WERI-Rb-1 (cell line): ENCODE measurements around the gene CHST8.
"Not testable (repeated sequence)": the region's sequence is repeated elsewhere in the genome, so short reads cannot be mapped to it uniquely, and the experiment has no call there.

ENCODE experiments used
- DNase-seq: peaks from one replicate; pipeline ENCODE4 v3.0.0-alpha.2; 2020
- H3K27ac ChIP-seq: fragments of 250-450 bp; sonication (Bioruptor Pico); 2 replicates; pipeline ENCODE4 v1.5.1; 2020; ENCODE audit warnings: mild to moderate bottlenecking, moderate library complexity
- H3K27me3 ChIP-seq: fragments of 250-450 bp; sonication (Bioruptor Pico); 2 replicates; pipeline ENCODE4 v1.5.1; 2021; ENCODE audit warnings: mild to moderate bottlenecking, low read depth, moderate library complexity; ENCODE audit not compliant: insufficient read depth, severe bottlenecking
- H3K36me3 ChIP-seq: fragments of 250-450 bp; sonication (Bioruptor Pico); 2 replicates; pipeline ENCODE4 v1.5.1; 2020; ENCODE audit warnings: mild to moderate bottlenecking, moderate library complexity
- H3K4me3 ChIP-seq: 2 replicates; pipeline ENCODE4 v1.5.1; 2011; ENCODE audit warnings: low read depth, mild to moderate bottlenecking, control low read depth, low read length
- H3K9me3 ChIP-seq: fragments of 250-450 bp; sonication (Bioruptor Pico); 2 replicates; pipeline ENCODE4 v1.5.1; 2021; ENCODE audit warnings: mild to moderate bottlenecking, moderate library complexity; ENCODE audit not compliant: severe bottlenecking
- CTCF ChIP-seq: IDR thresholded peaks from 2 replicates; pipeline ENCODE4 v1.5.1; 2011; ENCODE audit warnings: low read depth, mild to moderate bottlenecking, control low read depth, inconsistent platforms, low read length

Gene CHST8

GRCh38 chr19:33691736-33692135 is 70.0 kb downstream of the CHST8 start:
- Histone ChIP-seq H3K4me3 (no peak overlapping the region), H3K9me3 (no peaks in the 10 kb centered on the region), H3K27me3 (no peaks in the 10 kb centered on the region), H3K27ac (no peak overlapping the region), H3K36me3 (peaks cover 3% of the 10 kb centered on the region)
- DNase-seq = no peak
- TF ChIP-seq CTCF = no peak

GRCh38 chr19:33693678-33694077 is 71.9 kb downstream of the CHST8 start:
- Histone ChIP-seq H3K27ac (no peak overlapping the region), H3K36me3 (peaks cover 3% of the 10 kb centered on the region)

GRCh38 chr19:33695547-33695946 is 73.8 kb downstream of the CHST8 start:
- not testable (repeated sequence) for H3K27ac ChIP-seq, H3K9me3 ChIP-seq, H3K27me3 ChIP-seq, DNase-seq, H3K36me3 ChIP-seq, H3K4me3 ChIP-seq

More at GRCh38 chr19:33693678-33694077, 71.9 kb downstream of the CHST8 start:
- no peak for TF ChIP-seq CTCF
- H3K4me3 ChIP-seq = no peak overlapping the region
- no peak for DNase-seq
- H3K9me3 ChIP-seq = no peaks in the 10 kb centered on the region
- no peaks in the 10 kb centered on the region for H3K27me3 ChIP-seq

GRCh38 chr19:33697766-33698165 is 76.0 kb downstream of the CHST8 start:
- Histone ChIP-seq H3K27me3 (no peaks in the 10 kb centered on the region), H3K4me3 (no peak overlapping the region), H3K36me3 (no peaks in the 10 kb centered on the region), H3K9me3 (no peaks in the 10 kb centered on the region), H3K27ac (no peak overlapping the region)
- no peak for TF ChIP-seq CTCF
- no peak for DNase-seq

- TF ChIP-seq CTCF = no peak
- Histone ChIP-seq H3K9me3 (no peaks in the 10 kb centered on the region), H3K27ac (no peak overlapping the region), H3K36me3 (no peaks in the 10 kb centered on the region), H3K27me3 (no peaks in the 10 kb centered on the region), H3K4me3 (no peak overlapping the region)
- DNase-seq = no peak
Observed at GRCh38 chr19:33698576-33699435, 77.1 kb downstream of the CHST8 start.

GRCh38 chr19:33699754-33700407 is 78.1 kb downstream of the CHST8 start:
- no peak for TF ChIP-seq CTCF
- no peaks in the 10 kb centered on the region for H3K36me3 ChIP-seq
- no peaks in the 10 kb centered on the region for H3K27me3 ChIP-seq
- no peak overlapping the region for H3K4me3 ChIP-seq
- H3K9me3 ChIP-seq = no peaks in the 10 kb centered on the region
- no peak overlapping the region for H3K27ac ChIP-seq
- no peak for DNase-seq
